CD4-positive, alpha-beta T cell treated with Interleukin-2 at 100 ng/mL for 4 hours (primary cell): ENCODE measurements around the gene PIGL.

Experiments
- DNase-seq: peaks from one replicate; pipeline ENCODE4 v3.0.0-alpha.2; 2020; ENCODE audit warnings: low spot score

PIGL gene

DNA sequence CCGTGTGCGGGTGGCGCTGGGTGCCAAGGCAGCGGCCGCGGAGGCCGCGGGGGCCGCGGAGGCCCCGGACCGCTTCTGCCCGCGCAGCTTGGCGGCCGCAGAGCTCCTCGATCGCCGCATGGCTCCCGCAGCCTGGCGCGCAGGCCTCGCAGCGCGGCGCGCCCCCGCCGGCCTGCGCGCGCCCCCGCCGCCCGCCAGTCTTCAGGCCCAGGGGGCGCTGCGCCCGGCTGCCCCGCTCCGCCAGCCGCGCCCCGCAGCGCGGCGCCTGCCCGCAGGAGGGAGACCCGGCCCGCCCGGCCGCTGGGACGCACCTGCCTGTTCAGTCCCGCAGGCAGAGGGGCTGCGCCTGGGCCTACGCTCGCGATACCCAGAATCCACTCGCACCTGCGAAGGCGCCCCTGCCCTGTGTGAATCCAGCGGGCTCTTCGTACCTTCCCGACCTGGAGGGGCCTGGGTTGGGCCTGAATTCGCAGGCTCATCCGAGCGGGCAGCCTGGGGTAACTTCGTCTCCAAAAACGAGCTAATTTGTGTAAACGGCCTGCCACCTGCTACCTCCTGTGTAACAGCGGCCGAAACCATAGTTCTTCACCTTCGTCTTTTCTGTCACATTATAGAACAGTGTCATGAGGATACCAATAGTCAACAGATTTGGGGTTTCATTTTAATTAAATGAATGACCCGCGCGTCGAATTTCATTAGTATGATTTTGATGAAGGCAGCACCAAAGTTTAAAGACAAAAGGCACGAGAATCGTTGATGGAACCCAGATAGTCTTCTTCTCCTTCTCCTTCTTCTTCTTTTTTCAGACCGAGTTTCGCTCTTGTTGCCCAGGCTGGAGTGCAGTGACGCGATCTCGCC is 136.5 kb downstream of the PIGL start, which contains the start of gene CENPV:
Gene CENPV, minus strand, starts transcription at position 153 of the 858 bp plus-strand sequence. Its CDS starts 33 bp downstream, at position 120.
- peak; percentile 52 for DNase-seq

DNA sequence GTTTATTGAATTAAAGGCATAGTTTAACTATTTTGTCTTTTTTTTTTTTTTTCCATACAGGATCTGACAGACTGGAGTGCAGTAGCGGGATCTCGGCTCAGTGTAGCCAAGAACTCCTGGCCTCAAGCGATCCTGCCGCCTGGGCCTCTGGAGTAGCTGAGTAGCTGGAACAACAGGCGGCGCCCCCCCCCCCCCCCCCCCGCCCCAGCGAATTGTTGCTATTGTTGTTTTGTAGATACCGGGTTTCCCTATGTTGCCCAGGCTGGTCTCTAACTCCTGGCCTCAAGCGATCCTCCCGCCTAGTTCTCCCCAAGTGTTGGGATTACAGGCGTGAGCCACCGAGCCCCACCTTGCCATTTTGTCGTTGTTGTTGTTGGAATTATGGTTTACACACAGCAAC is 137.6 kb downstream of the PIGL start:
- no peak for DNase-seq

- no peak for DNase-seq
Measured at GRCh38 chr17:16358394-16358793, 141.4 kb downstream of the PIGL start.

DNA sequence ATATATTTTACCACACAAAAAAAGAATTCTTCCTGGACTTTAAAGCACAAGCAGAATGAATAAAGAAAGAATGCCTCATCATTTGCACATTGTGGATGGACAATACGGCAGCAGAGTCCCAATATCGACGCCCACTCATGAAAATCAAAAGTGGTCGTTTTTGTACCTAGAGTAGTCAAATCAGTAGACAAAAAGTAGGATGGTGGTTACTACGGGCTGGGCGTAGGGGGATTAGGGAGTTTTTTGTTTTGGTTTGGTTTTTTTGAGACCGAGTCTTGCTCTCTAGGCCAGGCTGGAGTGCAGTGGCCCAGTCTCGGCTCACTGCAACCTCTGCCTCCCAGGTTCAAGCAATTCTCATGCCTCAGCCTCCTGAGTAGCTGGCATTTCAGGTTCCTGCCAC is 144.9 kb downstream of the PIGL start:
- DNase-seq, result no peak

DNA sequence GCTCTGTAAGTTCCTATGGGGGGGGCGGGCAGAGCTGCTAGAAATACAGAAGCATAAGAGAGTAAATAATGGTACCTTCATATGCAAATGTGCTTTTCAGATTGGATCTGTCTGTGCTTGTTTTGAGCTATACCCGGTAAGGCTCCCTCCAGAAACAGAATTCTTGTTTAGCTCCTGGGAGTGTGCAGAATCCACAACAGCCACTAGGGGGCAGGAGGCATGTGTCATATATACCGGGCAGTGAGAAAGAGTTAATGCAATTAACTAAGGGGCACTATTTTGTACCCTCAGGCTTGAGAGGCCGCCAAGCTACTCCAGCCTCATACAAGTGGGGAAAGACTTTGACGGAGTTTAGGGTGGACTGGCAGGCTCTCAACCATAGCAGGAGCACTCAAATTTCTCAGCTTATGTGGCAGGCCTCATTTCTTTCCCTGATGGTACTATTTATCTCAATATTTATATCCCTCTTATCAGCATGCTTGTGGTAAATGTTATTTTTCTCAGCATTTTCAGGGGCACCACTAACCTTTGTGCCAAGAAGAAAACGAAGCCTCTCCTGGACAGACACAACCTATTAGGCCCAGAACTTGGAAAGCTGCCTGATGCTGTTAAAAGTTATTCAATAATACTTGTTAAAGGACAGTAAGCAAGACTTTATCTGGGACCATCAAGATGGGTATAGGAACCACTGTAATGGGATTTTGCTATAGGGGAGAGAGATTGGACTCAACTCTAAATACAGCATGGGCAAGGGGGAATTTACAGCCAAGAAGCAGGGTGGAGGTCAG is 146.9 kb downstream of the PIGL start:
- DNase-seq, result peak; percentile 81

DNA sequence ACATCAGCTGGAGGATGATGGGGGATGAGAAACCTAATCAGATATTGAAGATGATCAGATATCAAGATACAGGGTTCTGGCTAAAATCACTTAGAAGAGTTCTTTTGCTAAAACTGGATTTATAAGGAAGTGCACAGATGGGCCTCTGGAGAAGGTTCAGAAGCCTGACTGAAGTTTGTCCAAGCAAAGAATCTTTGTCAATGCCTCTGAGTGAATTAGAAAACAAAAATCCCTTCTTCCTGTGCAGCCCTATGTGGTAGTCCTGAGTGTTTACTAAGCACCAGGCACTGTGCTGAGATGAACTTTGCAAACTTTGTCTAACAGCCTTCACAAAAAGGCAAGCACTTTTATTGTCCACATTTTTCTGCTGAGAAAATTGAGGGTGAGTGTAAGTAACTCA is 147.6 kb downstream of the PIGL start:
- DNase-seq, result no peak

DNA sequence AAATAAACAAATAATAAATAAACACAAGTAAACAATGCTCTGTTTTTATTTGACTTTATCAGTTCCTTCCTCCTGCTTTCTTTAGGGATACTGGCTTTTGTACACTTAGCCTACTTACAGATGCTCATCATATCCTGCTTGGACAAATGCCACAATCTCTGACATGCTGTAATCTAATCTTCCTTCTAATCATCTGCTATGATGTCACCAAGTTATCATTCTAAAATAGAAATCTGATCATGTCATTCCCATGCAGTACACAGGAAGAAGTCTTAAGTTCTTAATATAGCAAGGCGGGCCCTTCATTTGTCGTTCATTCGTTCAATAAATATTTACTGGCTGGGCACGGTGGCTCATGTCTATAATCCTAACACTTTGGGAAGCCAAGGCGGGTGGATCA is 154.7 kb downstream of the PIGL start:
- DNase-seq, result no peak

GRCh38 chr17:16374146-16374938 is 157.3 kb downstream of the PIGL start:
- DNase-seq, result no peak
